ENCODE data around the gene IL19.

The IL19 gene

DNA sequence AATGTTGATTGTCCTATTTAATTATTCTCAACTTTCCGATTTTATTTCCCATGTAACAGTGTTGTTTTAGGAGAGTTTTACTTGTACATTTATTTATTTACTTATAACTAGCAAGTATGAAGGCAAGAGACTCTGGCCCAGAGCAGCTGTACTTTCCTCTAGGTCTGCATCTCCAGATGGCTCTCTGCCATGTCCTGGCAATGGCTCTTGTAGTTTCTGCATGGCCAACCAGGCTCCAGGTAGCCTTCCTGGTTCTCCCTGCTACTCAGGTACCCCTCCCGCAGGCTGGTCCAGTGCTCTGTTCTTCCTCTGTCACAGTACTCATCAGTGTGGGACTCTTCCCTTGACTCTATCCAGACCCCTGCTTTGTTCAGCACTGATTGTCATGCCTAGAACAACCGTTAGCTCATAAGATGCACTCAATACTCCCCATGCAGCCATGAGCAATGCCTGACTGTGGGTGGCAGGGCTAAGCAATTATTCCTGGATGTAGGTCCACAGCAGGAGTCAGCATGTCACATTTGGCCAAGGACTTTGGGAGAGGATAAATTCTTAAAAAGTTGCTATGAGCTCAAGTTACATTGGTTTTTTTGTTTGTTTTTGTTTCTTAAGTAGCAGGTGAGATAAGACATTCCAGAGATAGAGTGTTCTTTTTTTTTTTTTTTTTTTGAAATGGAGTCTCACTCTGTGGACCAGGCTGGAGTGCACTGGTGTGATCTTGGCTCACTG lies 84.0 kb downstream of the IL19 start:
- no peak for DNase-seq (ENCODE audit: low read depth in 2 of 2, low spot score in 1 of 2)

DNA sequence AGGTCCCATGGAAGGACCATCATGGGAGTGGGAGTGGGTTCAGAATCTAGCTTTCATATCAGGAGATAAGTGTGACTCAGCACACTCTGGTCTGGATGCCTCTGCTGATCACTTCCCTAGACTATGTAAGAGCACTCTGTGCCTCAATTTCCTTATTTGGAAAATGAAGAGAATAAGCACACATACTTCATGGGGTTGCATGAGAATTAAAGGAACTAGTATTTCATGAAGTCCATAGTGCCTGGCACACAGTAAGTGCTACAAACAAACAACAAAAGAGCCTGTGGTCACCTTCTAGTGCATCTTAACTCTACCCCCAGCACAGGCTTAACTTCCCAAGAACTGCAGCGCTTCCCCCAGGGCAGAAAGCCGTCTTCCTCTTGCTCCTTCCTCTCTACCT lies 85.3 kb downstream of the IL19 start:
- no peak for DNase-seq (ENCODE audit: low read depth in 2 of 2, low spot score in 1 of 2)

DNA sequence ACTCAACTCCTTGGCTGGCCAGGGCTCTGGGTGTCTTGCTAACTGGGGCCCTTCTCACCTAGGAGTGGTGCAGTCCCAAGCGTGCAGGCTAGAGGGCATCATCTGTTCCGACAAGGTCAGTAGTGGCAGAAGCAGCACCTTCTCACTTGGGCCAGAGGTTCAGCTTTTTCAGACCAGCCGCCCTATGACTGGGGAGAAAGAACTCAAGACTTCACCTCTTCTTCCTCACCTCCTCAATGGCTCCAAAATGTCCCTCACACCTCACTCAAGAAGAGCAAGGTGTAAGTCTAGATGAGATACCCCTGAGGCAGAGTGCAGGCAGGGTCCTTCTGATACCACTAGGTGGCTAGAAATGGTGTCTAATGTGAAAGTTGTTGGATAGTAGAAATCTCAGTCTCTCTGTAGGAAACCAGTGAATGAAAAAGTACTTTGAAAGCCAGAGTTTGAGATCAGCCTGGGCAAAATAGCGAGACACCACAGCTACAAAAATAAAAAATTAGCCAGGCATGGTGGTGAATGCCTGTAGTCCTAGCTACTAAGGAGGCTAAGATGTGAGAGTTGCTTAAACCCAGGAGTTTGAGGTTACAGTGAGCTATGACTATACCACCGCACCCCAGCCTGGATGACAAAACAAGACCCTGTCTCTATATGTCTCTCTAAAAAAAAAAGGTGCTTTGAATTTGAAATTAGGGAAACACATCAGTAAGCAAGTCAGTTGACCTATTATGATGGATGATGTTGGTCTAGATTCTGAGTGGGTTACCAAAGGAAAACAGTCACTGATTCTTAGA lies 86.3 kb downstream of the IL19 start:
- no peak for DNase-seq (ENCODE audit: low read depth in 2 of 2, low spot score in 1 of 2)

DNA sequence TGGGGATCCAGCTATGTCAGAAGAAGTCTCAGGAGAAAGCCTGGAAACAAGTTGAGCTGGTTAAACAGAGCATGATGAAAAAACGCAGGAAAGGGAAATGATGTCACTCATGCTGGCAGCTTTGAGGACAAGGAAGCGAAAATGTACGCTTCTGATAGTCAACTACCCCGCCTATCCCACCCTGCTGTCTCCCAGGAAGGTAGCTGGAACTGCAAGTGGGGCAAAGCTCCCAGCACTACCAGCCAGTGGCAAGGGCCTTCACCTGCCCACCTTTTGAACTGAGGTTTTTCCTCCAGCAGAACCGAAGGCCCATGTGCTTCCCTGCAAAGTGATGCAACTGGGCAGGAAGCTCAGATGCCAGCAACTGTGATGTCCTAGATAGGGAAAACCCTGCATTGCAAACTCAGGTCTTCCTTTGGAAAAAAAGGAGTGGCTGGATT lies 88.5 kb downstream of the IL19 start:
- DNase-seq (ENCODE audit: low read depth in 2 of 2, low spot score in 1 of 2), result no peak

DNA sequence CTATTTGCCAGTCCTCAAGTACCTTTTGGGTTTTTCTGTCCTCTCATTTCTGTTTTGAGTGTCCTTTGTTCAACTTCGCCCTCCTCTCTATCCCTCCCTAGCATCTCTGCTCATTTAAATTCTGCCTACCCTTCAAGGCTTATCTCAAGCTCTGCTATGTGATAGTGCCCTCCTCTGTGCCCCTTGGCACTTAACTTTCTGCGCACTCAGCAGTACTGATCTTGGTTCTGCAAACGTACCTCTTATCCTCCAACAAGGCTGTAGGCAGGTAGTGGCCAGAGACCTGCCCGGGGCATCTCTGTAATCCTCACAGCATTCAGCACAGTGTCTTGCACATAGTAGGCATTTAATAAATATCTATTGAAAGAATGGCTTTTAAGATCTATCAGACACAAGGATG lies 89.6 kb downstream of the IL19 start:
- DNase-seq (ENCODE audit: low read depth in 2 of 2, low spot score in 1 of 2), result no peak

DNA sequence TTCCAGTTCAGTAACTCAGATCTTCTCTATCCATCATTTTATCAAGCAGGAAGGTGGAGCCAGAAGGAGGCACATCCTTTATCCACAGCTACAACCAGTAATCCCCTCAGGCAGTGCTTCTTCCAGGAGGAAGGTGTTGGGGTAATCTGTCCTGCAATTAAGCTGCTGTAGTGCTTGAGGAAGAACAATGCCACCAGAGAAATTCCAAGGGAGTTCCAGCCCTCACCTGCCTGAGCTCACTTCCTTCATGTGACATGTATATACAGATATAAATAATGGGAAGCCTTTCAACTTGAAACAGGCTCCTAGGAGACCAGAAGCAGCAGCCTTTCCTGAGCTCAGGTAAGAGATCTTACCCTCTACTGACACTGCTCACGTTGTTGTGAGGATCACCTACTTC lies 92.7 kb downstream of the IL19 start:
- no peak for DNase-seq (ENCODE audit: low read depth in 2 of 2, low spot score in 1 of 2)

DNA sequence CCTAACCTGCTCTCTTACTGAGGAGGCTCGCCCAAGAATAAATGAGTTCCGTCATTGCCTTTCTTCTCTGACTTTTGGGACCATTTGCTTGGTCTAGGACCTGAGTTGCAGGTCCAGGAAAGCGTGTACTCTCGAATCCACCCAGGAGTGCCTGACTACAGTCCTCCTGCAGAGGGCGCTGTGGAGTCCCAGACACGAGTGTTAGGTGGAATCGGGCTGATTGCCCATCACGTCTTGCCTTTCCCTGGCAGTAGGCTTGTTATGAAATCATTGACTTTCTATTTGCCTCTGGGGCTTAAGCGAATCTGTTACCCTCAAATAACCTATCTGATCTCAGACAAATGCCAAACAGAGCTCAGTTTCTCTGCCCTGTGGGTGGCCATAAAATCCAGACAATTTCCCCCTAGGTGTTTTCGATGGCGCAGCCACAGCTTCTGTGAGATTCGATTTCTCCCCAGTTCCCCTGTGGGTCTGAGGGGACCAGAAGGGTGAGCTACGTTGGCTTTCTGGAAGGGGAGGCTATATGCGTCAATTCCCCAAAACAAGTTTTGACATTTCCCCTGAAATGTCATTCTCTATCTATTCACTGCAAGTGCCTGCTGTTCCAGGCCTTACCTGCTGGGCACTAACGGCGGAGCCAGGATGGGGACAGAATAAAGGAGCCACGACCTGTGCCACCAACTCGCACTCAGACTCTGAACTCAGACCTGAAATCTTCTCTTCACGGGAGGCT lies 94.5 kb downstream of the IL19 start, which contains the start of gene IL20:
Gene IL20, plus strand, starts transcription at position 685 of the 733 bp plus-strand sequence. CDS start 230 bp downstream, outside the sequence.
- DNase-seq (ENCODE audit: low read depth in 2 of 2, low spot score in 1 of 2), result peak; percentile 78 to 79

DNA sequence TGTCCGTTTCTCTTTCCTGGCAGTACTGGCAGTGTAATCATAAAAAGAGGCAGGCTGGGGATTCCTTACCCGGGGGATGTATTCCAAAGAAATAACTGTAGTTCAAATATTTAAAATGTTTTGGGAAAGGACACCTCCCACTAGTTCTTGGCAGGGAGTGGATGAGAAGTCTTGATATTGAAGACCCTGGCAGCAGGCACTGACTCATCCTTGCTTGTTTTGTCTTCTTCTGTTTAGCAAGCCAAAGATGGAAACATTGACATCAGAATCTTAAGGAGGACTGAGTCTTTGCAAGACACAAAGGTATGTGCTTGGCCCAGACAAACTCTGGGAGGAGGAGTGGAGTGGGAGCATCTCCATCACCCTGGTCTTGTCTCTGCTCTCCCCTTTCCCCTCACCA lies 95.5 kb downstream of the IL19 start:
- no peak for DNase-seq (ENCODE audit: low read depth in 2 of 2, low spot score in 1 of 2)

DNA sequence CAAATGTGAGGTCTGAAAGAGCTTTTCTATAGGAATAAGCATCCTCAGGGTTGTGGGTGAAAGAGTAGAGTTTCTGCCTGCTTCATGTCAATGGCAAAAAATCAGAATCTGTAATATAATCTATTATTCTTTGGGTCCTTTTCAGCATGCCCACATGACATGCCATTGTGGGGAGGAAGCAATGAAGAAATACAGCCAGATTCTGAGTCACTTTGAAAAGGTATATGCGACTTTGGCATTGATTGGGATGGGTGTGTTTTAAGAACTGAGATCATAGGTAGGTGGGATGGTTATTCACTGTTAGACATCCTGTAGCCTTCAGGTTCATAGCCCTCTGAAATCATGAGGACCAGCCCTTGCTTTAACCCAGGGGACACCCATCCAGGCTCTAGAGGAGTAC lies 96.7 kb downstream of the IL19 start:
- DNase-seq (ENCODE audit: low read depth in 2 of 2, low spot score in 1 of 2), result no peak

DNA sequence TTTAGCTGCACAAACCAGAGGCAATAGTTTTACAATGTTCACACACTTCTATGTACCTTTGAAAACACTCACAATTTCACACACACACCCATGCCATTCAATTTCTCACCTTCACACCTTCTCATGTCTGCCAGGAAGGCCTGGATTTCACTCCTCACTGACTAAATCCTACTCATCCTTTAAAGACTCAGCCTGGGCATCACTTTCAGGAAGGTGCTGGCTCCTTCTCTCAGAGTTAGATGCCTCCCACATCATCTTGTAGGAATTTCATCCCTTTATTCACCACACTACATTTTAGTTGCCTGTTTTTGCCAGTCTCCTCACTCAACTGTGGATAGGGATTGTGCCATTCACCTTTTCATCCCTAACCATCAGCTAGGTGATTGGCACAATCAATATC lies 97.1 kb downstream of the IL19 start:
- no peak for DNase-seq (ENCODE audit: low read depth in 2 of 2, low spot score in 1 of 2)

DNA sequence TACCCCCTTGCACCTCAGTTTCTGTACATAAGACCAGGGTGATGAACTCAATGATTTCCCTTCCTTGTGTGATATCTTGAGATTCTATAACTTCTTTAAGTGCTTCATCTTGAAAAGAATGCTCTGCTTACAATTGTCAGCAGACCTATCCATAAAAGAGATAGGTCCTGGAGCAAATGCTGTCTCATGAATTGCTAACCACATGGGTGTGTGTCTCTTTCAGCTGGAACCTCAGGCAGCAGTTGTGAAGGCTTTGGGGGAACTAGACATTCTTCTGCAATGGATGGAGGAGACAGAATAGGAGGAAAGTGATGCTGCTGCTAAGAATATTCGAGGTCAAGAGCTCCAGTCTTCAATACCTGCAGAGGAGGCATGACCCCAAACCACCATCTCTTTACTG lies 97.7 kb downstream of the IL19 start:
- DNase-seq (ENCODE audit: low read depth in 2 of 2, low spot score in 1 of 2), result no peak

DNA sequence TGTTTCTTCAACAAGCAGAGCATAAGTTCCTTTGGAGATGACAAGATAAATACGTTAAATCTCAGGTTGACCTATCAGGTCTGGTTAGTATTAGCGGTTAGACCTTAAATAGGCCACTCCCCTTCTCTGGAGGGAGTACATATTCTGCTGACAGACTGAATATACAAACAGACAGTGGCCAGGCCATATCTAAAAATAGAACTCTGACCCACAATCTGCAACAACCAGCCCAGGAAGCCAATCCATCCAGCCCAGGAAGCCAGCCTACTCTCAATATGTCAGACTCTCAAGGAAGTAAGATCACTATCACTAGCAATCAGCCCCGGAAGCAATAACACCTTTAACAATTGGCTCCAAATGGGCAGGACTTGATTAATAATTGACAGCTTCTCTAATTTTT lies 101.6 kb downstream of the IL19 start:
- DNase-seq (ENCODE audit: low read depth in 2 of 2, low spot score in 1 of 2), result no peak

DNA sequence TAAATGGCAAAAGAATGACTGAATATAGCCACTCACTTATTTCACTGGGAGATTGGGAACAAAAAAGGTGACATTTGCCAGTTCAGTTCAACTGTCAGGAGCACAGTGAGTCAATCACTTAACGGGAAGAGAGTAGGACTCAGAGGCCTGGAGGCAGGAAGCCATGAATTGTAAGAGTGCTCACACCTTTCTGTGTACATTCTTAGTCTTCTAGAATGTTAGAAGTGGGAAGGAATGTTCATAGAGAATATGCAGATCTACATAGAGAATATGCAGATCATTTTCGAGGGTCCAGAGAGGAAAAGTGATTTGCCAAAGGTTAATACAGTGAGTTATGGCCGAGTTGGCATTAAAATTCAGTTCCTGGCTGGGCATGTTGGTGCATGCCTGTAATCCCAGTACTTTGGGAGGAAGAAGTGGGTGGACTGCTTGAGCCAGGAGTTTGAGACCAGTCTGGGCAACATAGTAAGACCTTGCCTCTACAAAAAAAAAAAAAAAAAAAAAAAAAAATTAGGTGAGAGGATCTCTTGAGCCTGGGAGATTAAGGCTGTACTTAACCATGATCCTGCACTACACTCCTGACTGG lies 103.1 kb downstream of the IL19 start:
- DNase-seq (ENCODE audit: low read depth in 2 of 2, low spot score in 1 of 2), result no peak

DNA sequence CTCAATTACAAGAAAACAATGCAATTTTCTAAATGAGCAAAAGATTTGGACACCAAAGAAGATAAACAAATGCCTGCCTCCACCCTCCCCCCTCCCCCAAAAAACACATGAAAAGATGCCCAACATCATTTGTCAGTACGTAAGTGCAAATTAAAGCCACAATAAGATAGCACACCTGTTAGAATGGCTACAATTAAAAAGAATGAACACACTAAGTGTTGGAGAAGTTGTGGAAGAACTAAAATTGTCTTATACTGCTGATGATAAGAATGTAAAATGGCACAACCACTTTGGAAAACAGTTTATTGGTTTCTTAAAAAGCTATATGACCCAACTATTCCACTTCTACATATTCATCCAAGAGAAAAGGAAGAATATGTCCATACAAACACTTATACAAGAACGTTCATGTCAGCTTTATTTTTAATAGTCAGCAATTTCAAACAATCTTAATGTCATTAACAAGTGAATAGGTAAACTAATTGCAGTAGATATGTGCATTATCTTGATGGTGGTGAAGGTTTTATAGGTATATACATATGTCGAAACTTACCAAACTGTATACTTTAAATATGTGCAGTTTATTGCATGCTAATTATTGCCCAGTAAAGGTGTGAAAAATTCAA lies 105.3 kb downstream of the IL19 start:
- no peak for DNase-seq (ENCODE audit: low read depth in 2 of 2, low spot score in 1 of 2)

DNA sequence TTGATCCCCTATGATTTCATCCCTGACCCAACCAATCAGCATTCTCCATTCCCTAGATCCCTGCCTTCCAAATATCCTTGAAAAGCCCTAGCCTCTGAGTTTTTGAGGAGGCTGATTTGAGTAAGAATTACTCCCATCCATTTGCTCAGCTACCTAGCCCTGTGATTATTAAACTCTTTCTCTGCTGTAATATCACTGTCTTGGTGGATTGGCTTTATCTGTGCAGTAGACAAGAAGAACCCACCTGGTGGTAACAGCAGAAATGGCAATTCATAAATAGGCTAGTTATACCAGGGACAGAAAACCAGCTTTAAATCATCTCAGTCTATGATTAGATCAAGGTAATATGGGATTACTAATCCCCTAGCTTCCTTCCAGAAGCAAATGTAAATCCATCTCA lies 107.9 kb downstream of the IL19 start:
- DNase-seq (ENCODE audit: low read depth in 2 of 2, low spot score in 1 of 2), result no peak

DNA sequence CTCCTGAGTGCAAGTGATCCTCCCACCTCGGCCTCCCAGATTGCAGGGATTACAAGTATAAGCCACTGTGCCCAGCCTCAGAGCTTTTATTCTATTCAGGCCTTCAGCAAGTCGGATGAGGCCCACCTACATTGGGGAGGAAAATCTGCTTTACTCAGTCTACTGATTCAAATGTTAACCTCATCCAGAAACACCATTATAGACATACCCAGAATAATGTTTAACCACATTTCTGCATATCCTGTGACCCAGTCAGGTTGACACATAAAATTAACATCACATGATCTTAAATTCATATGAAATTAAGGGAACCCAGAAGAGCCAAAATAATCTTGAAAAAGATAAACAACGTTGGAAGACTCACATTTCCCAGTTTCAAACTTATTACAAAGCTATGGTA lies 109.7 kb downstream of the IL19 start:
- no peak for DNase-seq (ENCODE audit: low read depth in 2 of 2, low spot score in 1 of 2)

DNA sequence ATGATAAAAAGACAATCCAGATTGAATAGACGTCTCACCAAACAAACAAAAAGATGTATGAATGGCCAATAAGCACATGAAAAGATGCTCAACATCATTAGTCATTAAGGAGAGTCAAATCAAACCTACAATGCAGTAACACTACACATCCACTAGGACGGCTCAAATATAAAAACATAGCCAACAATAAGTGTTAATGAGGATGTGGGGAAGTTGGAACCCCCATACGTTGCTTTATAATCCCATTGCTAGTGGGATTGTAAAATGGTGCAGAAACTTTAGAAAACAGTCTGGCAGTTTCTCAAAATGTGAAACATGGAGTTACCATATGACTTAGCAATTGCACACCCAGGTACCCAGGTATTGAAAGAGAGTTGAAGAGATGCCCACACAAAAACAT lies 112.0 kb downstream of the IL19 start:
- DNase-seq (ENCODE audit: low read depth in 2 of 2, low spot score in 1 of 2), result no peak

DNA sequence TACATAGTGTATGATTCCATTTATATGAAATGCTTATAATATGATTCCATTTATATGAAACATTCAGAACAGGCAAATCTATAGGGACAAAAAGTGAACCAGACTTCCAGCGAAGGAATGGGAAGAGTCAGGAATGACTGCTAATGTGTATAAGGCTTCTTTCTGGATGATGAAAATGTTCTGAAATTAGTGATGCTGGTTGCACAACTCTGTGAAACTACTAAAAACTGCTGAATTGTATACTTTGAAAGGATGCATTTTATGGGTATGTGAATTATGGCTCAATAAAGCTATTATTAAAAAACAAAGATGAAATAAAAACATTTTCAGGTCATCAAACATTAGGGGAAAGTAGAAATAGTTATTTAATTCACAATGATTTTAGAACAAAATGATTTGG lies 112.6 kb downstream of the IL19 start:
- DNase-seq (ENCODE audit: low read depth in 2 of 2, low spot score in 1 of 2), result no peak

DNA sequence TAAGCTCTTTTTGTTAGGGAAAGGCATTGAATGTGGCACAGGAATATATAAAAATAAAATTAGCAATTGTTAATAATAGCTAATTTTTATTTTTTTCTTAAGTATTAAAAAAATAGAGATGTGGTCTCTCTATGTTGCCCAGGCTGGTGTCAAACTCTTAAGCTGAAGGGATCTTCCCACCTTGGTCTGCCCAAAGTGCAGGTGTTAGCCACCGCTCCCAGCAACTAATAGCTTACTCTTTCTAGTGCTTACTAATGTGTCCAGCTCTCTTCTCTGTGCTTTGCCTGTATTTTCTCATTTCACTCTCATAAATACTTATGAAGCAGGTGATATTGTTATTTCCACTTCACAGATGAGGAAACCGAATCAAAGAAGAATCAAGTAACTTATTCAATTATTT lies 113.3 kb downstream of the IL19 start:
- DNase-seq (ENCODE audit: low read depth in 2 of 2, low spot score in 1 of 2), result no peak

DNA sequence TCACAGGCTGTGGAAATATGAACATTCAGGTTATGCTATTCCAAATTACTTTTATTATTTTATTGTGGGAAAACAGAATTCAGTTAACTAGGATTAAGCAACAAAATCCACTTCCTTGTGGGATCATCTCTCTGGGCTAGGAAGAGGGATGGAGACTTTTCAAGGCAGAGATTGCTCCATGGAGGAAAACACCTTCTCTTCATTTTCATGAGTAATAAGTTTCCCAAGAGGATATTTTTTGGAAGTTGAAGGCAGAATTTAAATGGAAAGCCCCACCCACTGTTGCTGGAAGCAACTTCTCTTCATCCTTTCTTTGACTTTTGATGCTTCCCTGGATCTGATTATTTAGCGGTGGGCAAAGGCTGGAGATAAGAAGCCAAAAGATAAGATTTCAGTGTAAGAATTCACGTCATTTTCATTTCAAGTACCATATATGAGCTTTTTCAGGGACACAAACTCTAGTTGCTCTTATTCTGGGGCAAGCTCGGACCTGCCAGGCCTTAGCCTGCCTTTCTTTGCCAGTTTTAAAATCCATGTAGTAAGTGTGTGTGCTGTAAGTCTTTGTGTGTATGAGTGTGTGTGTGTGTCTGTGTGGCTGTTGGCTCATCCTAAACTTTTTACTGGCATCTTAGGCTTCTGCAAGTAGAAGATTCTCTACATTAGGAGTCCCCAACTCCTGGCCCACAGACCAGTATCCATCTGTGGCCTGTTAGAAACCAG lies 114.9 kb downstream of the IL19 start:
- DNase-seq (ENCODE audit: low read depth in 2 of 2, low spot score in 1 of 2), result no peak

Measured in stimulated activated CD8-positive, alpha-beta memory T cell treated with anti-CD3 and anti-CD28 coated beads, Interleukin-4, amount 100 ng/mL, for 1 hour (primary cell).